HG03571 (cell line): ENCODE data around the gene DOCK1.

Experiments used
- ATAC-seq: cut with Tn5 transposase; IDR thresholded peaks from one replicate; pipeline ENCODE4 v1.9.1; 2021; ENCODE audit not compliant: unreplicated experiment

Gene DOCK1

GRCh38 chr10:127196282-127197153 lies 291.3 kb downstream of the DOCK1 start, which contains the start of gene INSYN2A:
Gene INSYN2A, minus strand, starts transcription at chr10:127196591. Its CDS starts 20,196 bp downstream, at chr10:127176395.
- ATAC-seq = no peak

GRCh38 chr10:127197154-127197432 lies 291.9 kb downstream of the DOCK1 start:
- no peak for ATAC-seq

GRCh38 chr10:127198307-127198706 lies 293.1 kb downstream of the DOCK1 start:
- no peak for ATAC-seq

GRCh38 chr10:127198721-127199120 lies 293.5 kb downstream of the DOCK1 start:
- ATAC-seq = no peak

GRCh38 chr10:127200646-127201045 lies 295.4 kb downstream of the DOCK1 start:
- no peak for ATAC-seq

GRCh38 chr10:127203067-127203466 lies 297.8 kb downstream of the DOCK1 start:
- ATAC-seq = no peak

- no peak for ATAC-seq
These were observed 301.9 kb downstream of the DOCK1 start for GRCh38 chr10:127207081-127207480.

- no peak for ATAC-seq
These were observed 305.8 kb downstream of the DOCK1 start for GRCh38 chr10:127210936-127211466.

- ATAC-seq = no peak
These were observed 310.6 kb downstream of the DOCK1 start for GRCh38 chr10:127215866-127216265.

GRCh38 chr10:127216274-127216673 lies 311.0 kb downstream of the DOCK1 start:
- no peak for ATAC-seq

- no peak for ATAC-seq
These were observed 311.6 kb downstream of the DOCK1 start for GRCh38 chr10:127216786-127217185.

GRCh38 chr10:127218658-127219057 lies 313.4 kb downstream of the DOCK1 start:
- ATAC-seq = no peak

- ATAC-seq = no peak
These were observed 316.1 kb downstream of the DOCK1 start for GRCh38 chr10:127221281-127221680.

GRCh38 chr10:127227027-127227426 lies 321.8 kb downstream of the DOCK1 start:
- ATAC-seq = no peak

GRCh38 chr10:127227663-127228062 lies 322.4 kb downstream of the DOCK1 start:
- no peak for ATAC-seq

GRCh38 chr10:127228195-127228787 lies 323.1 kb downstream of the DOCK1 start:
- no peak for ATAC-seq

- ATAC-seq = no peak
These were observed 329.1 kb downstream of the DOCK1 start for GRCh38 chr10:127234306-127234800.

GRCh38 chr10:127236266-127236665 lies 331.0 kb downstream of the DOCK1 start:
- no peak for ATAC-seq

- ATAC-seq = no peak
These were observed 337.7 kb downstream of the DOCK1 start for GRCh38 chr10:127242914-127243313.

- ATAC-seq = no peak
These were observed 338.5 kb downstream of the DOCK1 start for GRCh38 chr10:127243490-127244272.

GRCh38 chr10:127245456-127245855 lies 340.2 kb downstream of the DOCK1 start:
- no peak for ATAC-seq
